HepG2 (cell line): Measurements from ENCODE around the gene ANTKMT. TPM values are rescaled to one million over a fixed set of nuclear protein-coding genes. Genes with fewer than 3 reads are reported as not detected.

Experiments
- AHR ChIP-seq: IDR thresholded peaks from 2 replicates; pipeline ENCODE4 v1.6.1; 2018; ENCODE audit warnings: missing genetic modification reagents, missing compliant biosample characterization
- ARHGAP35 ChIP-seq: sonication (generic); formaldehyde crosslinking; IDR thresholded peaks from 2 replicates; pipeline ENCODE4 v1.9.0; 2022; ENCODE audit warnings: mild to moderate bottlenecking, inconsistent platforms, moderate library complexity, missing genetic modification reagents, borderline replicate concordance
- ATF7-NPFF ChIP-seq: sonication (generic); formaldehyde crosslinking; IDR thresholded peaks from 2 replicates; pipeline ENCODE4 v1.8.1; 2023; ENCODE audit warnings: mild to moderate bottlenecking, low read depth, missing genetic modification reagents, moderate library complexity
- CBX1 ChIP-seq: IDR thresholded peaks from one replicate; pipeline ENCODE4 v1.6.1; 2016; ENCODE audit warnings: antibody characterized with exemption, low read depth
- EHMT2 ChIP-seq: fragments of 200-600 bp; sonication (generic); IDR thresholded peaks from 2 replicates; pipeline ENCODE4 v1.7.0; 2017; ENCODE audit warnings: antibody characterized with exemption, low read depth, low read length, borderline replicate concordance
- HOXA7 ChIP-seq: sonication (generic); formaldehyde crosslinking; IDR thresholded peaks from 2 replicates; pipeline ENCODE4 v1.8.1; 2022; ENCODE audit warnings: mild to moderate bottlenecking, missing genetic modification reagents, moderate library complexity
- MYC ChIP-seq: sonication (generic); formaldehyde crosslinking; IDR thresholded peaks from 2 replicates; pipeline ENCODE4 v1.9.0; 2021; ENCODE audit warnings: missing genetic modification reagents, borderline replicate concordance
- PATZ1 ChIP-seq: sonication (generic); formaldehyde crosslinking; IDR thresholded peaks from 2 replicates; pipeline ENCODE4 v1.4.0; 2020; ENCODE audit warnings: missing genetic modification reagents
- RNF219 ChIP-seq: sonication (generic); formaldehyde crosslinking; IDR thresholded peaks from 2 replicates; pipeline ENCODE4 v1.5.0; 2020; ENCODE audit warnings: mild to moderate bottlenecking, missing genetic modification reagents
- SNRNP70 ChIP-seq: fragments of 200-400 bp; formaldehyde crosslinking; IDR thresholded peaks from 2 replicates; pipeline ENCODE4 v1.6.1; 2017; ENCODE audit warnings: mild to moderate bottlenecking, low read depth, low read length, moderate library complexity
- TBL1XR1 ChIP-seq: fragments of 150-350 bp; IDR thresholded peaks from 2 replicates; pipeline ENCODE4 v1.6.1; 2014; ENCODE audit warnings: borderline replicate concordance, low read length; ENCODE audit not compliant: partially characterized antibody
- THAP7 ChIP-seq: sonication (generic); formaldehyde crosslinking; IDR thresholded peaks from 2 replicates; pipeline ENCODE4 v1.8.1; 2023; ENCODE audit warnings: mild to moderate bottlenecking, missing genetic modification reagents
- ZBTB46 ChIP-seq: sonication (generic); formaldehyde crosslinking; IDR thresholded peaks from 2 replicates; pipeline ENCODE4 v1.4.0; 2020; ENCODE audit warnings: mild to moderate bottlenecking, missing genetic modification reagents, borderline replicate concordance
- ZFY ChIP-seq: sonication (generic); formaldehyde crosslinking; IDR thresholded peaks from 2 replicates; pipeline ENCODE4 v1.4.0; 2020; ENCODE audit warnings: missing genetic modification reagents
- ZNF44 ChIP-seq: sonication (generic); formaldehyde crosslinking; IDR thresholded peaks from 2 replicates; pipeline ENCODE4 v1.5.1; 2020; ENCODE audit warnings: mild to moderate bottlenecking, missing genetic modification reagents
- ZNF547 ChIP-seq: sonication (generic); formaldehyde crosslinking; IDR thresholded peaks from 2 replicates; pipeline ENCODE4 v1.5.1; 2020; ENCODE audit warnings: mild to moderate bottlenecking, missing genetic modification reagents
- ZNF552 ChIP-seq: sonication (generic); formaldehyde crosslinking; IDR thresholded peaks from 2 replicates; pipeline ENCODE4 v1.9.0; 2022; ENCODE audit warnings: missing genetic modification reagents, mild to moderate bottlenecking, borderline replicate concordance
- ZNF572 ChIP-seq: sonication (generic); formaldehyde crosslinking; IDR thresholded peaks from 2 replicates; pipeline ENCODE4 v1.5.1; 2020; ENCODE audit warnings: mild to moderate bottlenecking, missing genetic modification reagents
- ZNF891 ChIP-seq: sonication (generic); formaldehyde crosslinking; IDR thresholded peaks from 2 replicates; pipeline ENCODE4 v1.5.0; 2020; ENCODE audit warnings: mild to moderate bottlenecking, missing genetic modification reagents
- ZSCAN22 ChIP-seq: sonication (generic); formaldehyde crosslinking; IDR thresholded peaks from 2 replicates; pipeline ENCODE4 v1.4.0; 2020; ENCODE audit warnings: mild to moderate bottlenecking, missing genetic modification reagents
- polyA plus RNA-seq, 8 experiments: library from polyadenylated mRNA; depleted of rRNA in 3 of 8; stranded (reverse) in 7 of 8; unstranded in 1 of 8; fragments of >200 nt; fragmentation: Illumina TruSeq in 4 of 8; extraction: Trizol in 4 of 8; gene quantifications; 2 replicates each; pipeline versions ENCODE4 v1.2.1 to v1.2.3, GENCODE V29; 2011 to 2016; ENCODE audit warnings: low read depth in 4 of 8, missing spikeins in 1 of 8, mixed read lengths in 1 of 8; ENCODE audit not compliant: insufficient read depth in 1 of 8
- total RNA-seq, 5 experiments: library from RNA; depleted of rRNA; stranded (reverse); fragments of >200 nt; fragmentation: Illumina TruSeq; extraction: Trizol; gene quantifications; 2 replicates each; pipeline ENCODE4 v1.2.3, GENCODE V29; 2016; ENCODE audit warnings: low read depth in 1 of 5
- TF ChIP-seq, protein P1 (sequence below): sonication (generic); formaldehyde crosslinking; IDR thresholded peaks from 2 replicates; pipeline ENCODE4 v1.8.1; 2023; ENCODE audit warnings: missing genetic modification reagents, mild to moderate bottlenecking, borderline replicate concordance
- TF ChIP-seq, protein P2 (sequence below): IDR thresholded peaks from 2 replicates; pipeline ENCODE4 v1.6.1; 2016; ENCODE audit warnings: mild to moderate bottlenecking, missing biosample characterization, missing genetic modification reagents

The ANTKMT gene
- total and polyA plus RNA-seq, 2 of the 13 experiments (the other 11 are each of a cell fraction or from before 2014, with no cell fraction given) = 7.5 to 47.8 TPM

- TF ChIP-seq EHMT2 = no peak
- TF ChIP-seq, protein P1, sequence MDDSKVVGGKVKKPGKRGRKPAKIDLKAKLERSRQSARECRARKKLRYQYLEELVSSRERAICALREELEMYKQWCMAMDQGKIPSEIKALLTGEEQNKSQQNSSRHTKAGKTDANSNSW (CRISPR knock-in tag) = no peak
- TF ChIP-seq HOXA7 (CRISPR knock-in tag) = no peak
- TF ChIP-seq ARHGAP35 (CRISPR knock-in tag) = peak; percentile 77
- peak; percentile 69 for TF ChIP-seq ZFY (CRISPR knock-in tag)
- TF ChIP-seq ZNF552 = 0 out of 2 replicates have a peak, but pooled peaks have one; percentile 44
- no peak for TF ChIP-seq ZSCAN22 (CRISPR knock-in tag)
- TF ChIP-seq, protein P2, sequence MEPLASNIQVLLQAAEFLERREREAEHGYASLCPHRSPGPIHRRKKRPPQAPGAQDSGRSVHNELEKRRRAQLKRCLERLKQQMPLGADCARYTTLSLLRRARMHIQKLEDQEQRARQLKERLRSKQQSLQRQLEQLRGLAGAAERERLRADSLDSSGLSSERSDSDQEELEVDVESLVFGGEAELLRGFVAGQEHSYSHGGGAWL = peak; percentile 85
- TF ChIP-seq MYC (CRISPR knock-in tag) = peak; percentile 79
- peak; percentile 74; the same call in 1 of the 2 replicates for TF ChIP-seq ATF7-NPFF (CRISPR knock-in tag)
- no peak; the same call in 1 of the 2 replicates for TF ChIP-seq ZNF547 (CRISPR knock-in tag)
- TF ChIP-seq TBL1XR1 = no peak
- TF ChIP-seq THAP7 = no peak; the same call in 1 of the 2 replicates
- no peak for TF ChIP-seq ZBTB46 (CRISPR knock-in tag)
- TF ChIP-seq RNF219 (CRISPR knock-in tag) = no peak
- TF ChIP-seq PATZ1 = peak; percentile 30; the same call in 1 of the 2 replicates
- TF ChIP-seq AHR (CRISPR knock-in tag) = peak; percentile 96; the same call in 1 of the 2 replicates
- no peak for TF ChIP-seq SNRNP70
- no peak for TF ChIP-seq ZNF44 (CRISPR knock-in tag)
- no peak for TF ChIP-seq ZNF572 (CRISPR knock-in tag)
- TF ChIP-seq CBX1 = no peak
- TF ChIP-seq ZNF891 (CRISPR knock-in tag) = no peak
These were observed 25.4 kb upstream of the ANTKMT start (continued) for GRCh38 chr16:695355-696089.
